ENCODE data around the gene OMP.

OMP gene

GRCh38 chr11:77074626-77075221 is 27.9 kb upstream of the OMP start:
- TF ChIP-seq ZFX (IDR thresholded peaks at IDR 0.05; ENCODE audit: borderline replicate concordance) (no peak), CTCF (IDR thresholded peaks at IDR 0.05) (no peak)
- H3K27ac ChIP-seq: no peak overlapping the region

DNA sequence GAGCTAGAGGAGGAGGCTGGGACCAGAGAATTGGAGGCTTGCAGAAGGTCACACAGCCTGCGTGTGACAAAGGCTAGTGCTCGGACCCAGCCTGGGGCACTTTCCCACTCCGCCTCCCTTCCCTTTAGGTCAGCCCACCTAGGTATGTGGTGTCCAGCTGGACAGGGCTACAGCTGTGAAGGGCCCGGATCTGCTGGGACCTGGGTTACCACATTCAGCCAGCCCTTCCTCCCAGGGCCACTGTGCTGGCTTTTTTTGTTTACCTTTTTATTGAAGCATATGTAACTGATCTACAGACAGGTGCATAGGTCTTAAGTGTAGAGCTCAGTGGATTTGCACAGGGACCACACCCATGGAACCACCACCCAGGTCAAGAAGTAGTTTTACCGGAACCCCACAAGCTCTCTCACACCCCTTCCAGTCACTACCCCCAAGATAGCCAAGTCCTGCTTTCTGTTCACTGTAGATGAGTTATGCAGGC is 27.2 kb upstream of the OMP start:
- no peak overlapping the region for H3K27ac ChIP-seq
- TF ChIP-seq CTCF (IDR thresholded peaks at IDR 0.05) (no peak), ZFX (IDR thresholded peaks at IDR 0.05; ENCODE audit: borderline replicate concordance) (no peak)

DNA sequence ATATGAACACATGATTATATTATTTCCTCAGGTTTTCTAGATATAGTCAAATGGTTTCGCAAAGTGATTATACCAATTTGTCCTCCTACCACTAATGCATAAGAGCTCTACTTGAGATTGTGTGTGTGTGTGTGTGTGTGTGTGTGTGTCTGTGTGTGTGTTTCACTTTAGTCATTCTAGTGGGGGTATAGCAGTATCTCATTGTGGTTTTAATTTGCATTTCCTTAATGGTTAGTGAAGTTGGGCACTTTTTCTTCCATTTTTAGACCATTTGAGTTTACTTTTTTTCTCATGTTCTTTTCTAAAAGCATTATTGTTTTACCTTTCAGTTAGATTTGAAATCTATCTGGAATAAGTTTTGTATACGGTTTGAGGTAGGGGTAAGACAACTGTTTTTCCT is 23.0 kb upstream of the OMP start:
- no peak overlapping the region for H3K27ac ChIP-seq
- TF ChIP-seq CTCF (IDR thresholded peaks at IDR 0.05) (no peak), ZFX (IDR thresholded peaks at IDR 0.05; ENCODE audit: borderline replicate concordance) (no peak)

DNA sequence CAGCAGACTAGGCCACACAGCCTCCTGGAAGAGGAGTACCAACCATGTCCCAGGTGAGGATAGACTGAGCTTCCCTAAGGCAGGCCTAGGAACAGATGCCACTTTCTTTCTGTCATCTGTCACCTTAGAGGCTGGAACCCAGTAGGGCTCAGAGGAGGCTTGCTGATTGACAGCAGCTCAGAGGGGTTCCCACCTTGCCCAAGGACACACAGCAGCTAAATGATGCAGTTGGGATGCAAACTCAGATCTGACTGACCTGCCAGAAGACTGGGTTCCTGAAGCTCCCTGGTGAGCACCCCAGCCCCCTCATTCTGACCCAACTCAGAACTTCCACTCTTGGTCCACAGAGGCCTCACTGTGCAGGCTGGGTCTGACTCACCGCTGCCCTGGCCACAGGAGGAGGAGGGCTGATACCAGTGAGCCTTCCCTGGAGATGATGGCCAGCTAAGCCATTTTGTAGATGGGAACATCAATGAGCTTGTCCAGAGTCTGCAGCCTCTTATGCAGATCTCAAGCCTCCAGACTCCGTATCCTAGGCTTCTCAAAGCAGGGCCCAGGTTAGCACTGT is 21.9 kb upstream of the OMP start:
- TF ChIP-seq ZFX (IDR thresholded peaks at IDR 0.05; ENCODE audit: borderline replicate concordance) (no peak), CTCF (IDR thresholded peaks at IDR 0.05) (no peak)
- H3K27ac ChIP-seq: no peak overlapping the region

DNA sequence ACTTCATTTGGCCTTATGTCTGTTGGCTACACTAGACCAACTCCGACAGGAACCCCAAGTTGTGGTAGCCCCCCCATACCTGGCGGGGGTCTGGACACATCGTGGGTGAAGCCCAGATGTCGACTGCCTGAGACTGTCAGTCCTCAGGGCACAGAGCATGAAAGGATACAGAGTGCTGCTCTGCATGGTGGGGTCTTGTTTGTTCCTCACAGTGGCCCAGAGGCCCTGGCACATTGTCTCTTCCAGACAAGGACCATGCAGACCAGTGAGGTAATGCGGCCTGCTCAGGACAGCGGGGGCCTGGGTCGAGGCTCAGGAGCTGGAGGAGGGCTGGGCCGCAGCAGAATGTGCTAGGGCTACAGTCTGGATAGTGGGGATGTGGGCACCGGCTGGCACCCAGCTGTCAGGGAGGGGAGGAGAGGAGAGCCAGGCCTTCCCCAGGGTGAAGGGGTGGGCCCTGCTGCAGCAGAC is 21.2 kb upstream of the OMP start:
- H3K27ac ChIP-seq: no peak overlapping the region

DNA sequence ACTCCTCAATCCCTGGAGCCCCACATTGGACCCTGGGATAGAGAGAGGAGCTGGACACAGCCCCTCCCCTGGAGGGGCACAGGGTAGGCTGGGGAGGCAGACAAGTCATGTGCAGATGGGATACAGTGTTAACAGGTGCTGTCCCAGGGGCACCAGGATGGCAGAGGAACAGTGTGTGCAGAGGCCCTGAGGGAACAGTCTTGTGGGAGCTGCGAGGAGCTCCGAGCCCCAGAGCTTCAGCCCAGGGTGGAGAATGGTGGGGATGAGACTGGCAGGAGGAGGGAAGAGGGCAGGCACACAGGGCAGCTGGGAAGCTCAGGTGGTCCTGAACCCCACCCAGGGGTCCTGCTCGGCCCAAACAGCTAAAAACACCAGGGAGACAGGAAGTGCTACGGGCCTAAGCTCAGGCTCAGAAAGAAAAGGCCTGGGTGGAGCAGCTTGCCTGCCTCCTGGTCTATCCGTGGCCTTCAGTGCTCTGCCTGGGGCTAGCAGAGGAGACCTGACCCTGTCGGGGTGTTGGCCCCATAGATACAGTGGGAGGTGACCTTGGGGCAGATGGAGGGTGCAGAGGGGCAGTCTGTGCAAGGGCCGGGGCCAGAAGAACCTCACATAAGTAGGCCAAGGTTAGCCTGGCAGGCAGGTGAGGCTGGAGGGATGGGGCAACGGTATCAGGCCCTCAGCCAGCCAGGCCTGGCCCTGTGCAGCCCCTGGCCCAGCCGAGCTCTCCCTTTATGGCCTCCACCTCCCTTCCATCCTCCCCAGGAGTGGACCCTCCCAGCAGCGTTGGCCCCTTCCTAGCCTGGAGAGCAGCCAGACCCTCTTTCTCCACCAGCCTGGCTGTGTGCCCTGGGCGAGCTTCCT is 20.4 kb upstream of the OMP start:
- TF ChIP-seq CTCF (IDR thresholded peaks at IDR 0.05): no peak
- no peak for TF ChIP-seq ZFX (IDR thresholded peaks at IDR 0.05; ENCODE audit: borderline replicate concordance)
- no peak overlapping the region for H3K27ac ChIP-seq

More for the DNA sequence above, 21.2 kb upstream of the OMP start:
- TF ChIP-seq CTCF (IDR thresholded peaks at IDR 0.05): no peak
- no peak for TF ChIP-seq ZFX (IDR thresholded peaks at IDR 0.05; ENCODE audit: borderline replicate concordance)

All from 22Rv1 (cell line).